Keratinocyte (primary cell): ENCODE measurements around the gene RBM38. TPM values are rescaled to one million over a fixed set of nuclear protein-coding genes. Genes with fewer than 3 reads are reported as not detected.

Experiments used
- DNase-seq: peaks from one replicate; pipeline ENCODE4 v3.0.0-alpha.2; 2011; ENCODE audit warnings: low read depth, missing footprints, low spot score
- FAIRE-seq: peaks from 2 replicates; lab custom pipeline; 2011; peaks lifted over from hg19 to GRCh38; lab: Jason Lieb, UNC
- H2AFZ ChIP-seq: 2 replicates; pipeline ENCODE4 v1.6.0; 2012; ENCODE audit warnings: low read length, control low read depth, inconsistent platforms; ENCODE audit not compliant: control insufficient read depth
- H3K27ac ChIP-seq: 2 replicates; pipeline ENCODE4 v1.5.1; 2011; ENCODE audit warnings: low read length; ENCODE audit not compliant: control insufficient read depth, insufficient read depth
- H3K27me3 ChIP-seq: 3 replicates; pipeline ENCODE4 v1.6.0; 2011; ENCODE audit warnings: low read length; ENCODE audit not compliant: control insufficient read depth, insufficient read depth; ENCODE audit errors: extremely low read depth
- H3K36me3 ChIP-seq, 2 experiments: 2 replicates in 1 of 2; 3 replicates in 1 of 2; pipeline ENCODE4 v1.5.1; 2011; ENCODE audit warnings: low read length in 2 of 2, mild to moderate bottlenecking in 1 of 2; ENCODE audit not compliant: control insufficient read depth in 2 of 2, insufficient read depth in 2 of 2; ENCODE audit errors: extremely low read depth in 1 of 2
- H3K4me1 ChIP-seq: 3 replicates; pipeline ENCODE4 v1.5.1; 2011; ENCODE audit warnings: low read length; ENCODE audit not compliant: control insufficient read depth, insufficient read depth; ENCODE audit errors: extremely low read depth
- H3K4me2 ChIP-seq: 3 replicates; pipeline ENCODE4 v1.6.0; 2011; ENCODE audit warnings: low read depth, low read length; ENCODE audit not compliant: control insufficient read depth, insufficient read depth; ENCODE audit errors: extremely low read depth
- H3K4me3 ChIP-seq, 3 experiments: fragments of 200-600 bp in 1 of 3; sonication (generic) in 1 of 3; 2 replicates in 2 of 3; 3 replicates in 1 of 3; pipeline ENCODE4 v1.5.1; 2011 to 2016; ENCODE audit warnings: low read length in 3 of 3, mild to moderate bottlenecking in 3 of 3, control low read depth in 2 of 3, inconsistent platforms in 1 of 3, low read depth in 1 of 3, mixed read lengths in 1 of 3, mixed run types in 1 of 3, moderate library complexity in 1 of 3; ENCODE audit not compliant: control insufficient read depth in 2 of 3, insufficient read depth in 2 of 3; ENCODE audit errors: extremely low read depth in 1 of 3
- H3K79me2 ChIP-seq: 2 replicates; pipeline ENCODE4 v1.6.0; 2012; ENCODE audit warnings: low read length; ENCODE audit not compliant: control insufficient read depth, insufficient read depth
- H3K9ac ChIP-seq: 3 replicates; pipeline ENCODE4 v1.6.0; 2011; ENCODE audit warnings: low read length; ENCODE audit not compliant: control insufficient read depth, insufficient read depth; ENCODE audit errors: extremely low read depth
- H3K9me1 ChIP-seq: 3 replicates; pipeline ENCODE4 v1.6.0; 2011; ENCODE audit warnings: low read length; ENCODE audit not compliant: control insufficient read depth, insufficient read depth; ENCODE audit errors: extremely low read depth
- H3K9me3 ChIP-seq: 2 replicates; pipeline ENCODE4 v1.5.1; 2012; ENCODE audit warnings: low read depth, low read length; ENCODE audit not compliant: control insufficient read depth
- H4K20me1 ChIP-seq: 3 replicates; pipeline ENCODE4 v1.6.0; 2011; ENCODE audit warnings: low read length; ENCODE audit not compliant: control insufficient read depth, insufficient read depth; ENCODE audit errors: extremely low read depth
- CTCF ChIP-seq, 3 experiments: IDR thresholded peaks in 1 of 3; conservative IDR thresholded peaks in 1 of 3; optimal IDR thresholded peaks in 1 of 3; 2 replicates in 2 of 3; 3 replicates in 1 of 3; pipeline versions ENCODE3 to v1.5.1; 2011; ENCODE audit warnings: low read length in 3 of 3, mild to moderate bottlenecking in 3 of 3, moderate library complexity in 2 of 3, control low read depth in 1 of 3, inconsistent platforms in 1 of 3; ENCODE audit not compliant: insufficient read depth in 2 of 3; ENCODE audit errors: extremely low read depth in 1 of 3
- EZH2 ChIP-seq: IDR thresholded peaks from one replicate; pipeline ENCODE4 v1.6.1; 2012; ENCODE audit warnings: inconsistent platforms, mild to moderate bottlenecking, low read length, moderate library complexity
- dilution Hi-C: fragments of 300-500 bp; cut with MboI; formaldehyde crosslinking; loops from one replicate; pipeline ENCODE4 v1.7.0; 2020; ENCODE audit warnings: low sequenced_read_pairs; ENCODE audit not compliant: extremely low pct_ligation_motif_present
- polyA plus RNA-seq, 5 experiments: library from polyadenylated mRNA; depleted of rRNA in 3 of 5; stranded (reverse) in 3 of 5; stranded (forward) in 1 of 5; unstranded in 1 of 5; fragments of >200 nt; gene quantifications; 1 replicate in 1 of 5; 2 replicates in 3 of 5; 3 replicates in 1 of 5; pipeline versions ENCODE4 v1.2.1 to v1.2.3, GENCODE V29; 2011 to 2012; ENCODE audit warnings: missing spikeins in 2 of 5, low read depth in 1 of 5, low replicate concordance in 1 of 5

Gene RBM38
- polyA plus RNA-seq, 1 donor (not counting 4 experiments of a cell fraction or from before 2014, with no cell fraction given), result 5.1 TPM

- no peak overlapping the region for H3K4me2 ChIP-seq
- no peaks in the 10 kb centered on the region for H3K9me3 ChIP-seq
- TF ChIP-seq CTCF (optimal IDR thresholded peaks at IDR 0.05 in 1 of 3, IDR thresholded peaks at IDR 0.05 in 1 of 3, conservative IDR thresholded peaks at IDR 0.05 in 1 of 3; ENCODE audit: extremely low read depth in 1 of 3, insufficient read depth in 2 of 3, low read length in 3 of 3) (no peak), EZH2 (no peak)
- H2AFZ ChIP-seq, result no peak overlapping the region
- H3K27ac ChIP-seq, result no peak overlapping the region
- no peaks in the 10 kb centered on the region for H3K4me1 ChIP-seq
- FAIRE-seq, result no peak
- no peaks in the 10 kb centered on the region for H3K27me3 ChIP-seq
- no peak overlapping the region for H3K4me3 ChIP-seq
- H3K79me2 ChIP-seq, result no peaks in the 10 kb centered on the region
- H3K36me3 ChIP-seq, result peaks cover 3 to 6% of the 10 kb centered on the region in 2 experiments
- no peaks in the 10 kb centered on the region for H3K9me1 ChIP-seq
- no peak for DNase-seq
- dilution Hi-C loops, result no loop called here
- H3K9ac ChIP-seq, result no peak overlapping the region
- H4K20me1 ChIP-seq, result no peaks in the 10 kb centered on the region
Measured at GRCh38 chr20:57400231-57400701, 9.1 kb downstream of the RBM38 start.

- no peaks in the 10 kb centered on the region for H3K9me3 ChIP-seq
- dilution Hi-C loops, result no loop called here
- no peaks in the 10 kb centered on the region for H3K79me2 ChIP-seq
Measured at GRCh38 chr20:57400821-57401564, 9.8 kb downstream of the RBM38 start.

More at GRCh38 chr20:57400821-57401564, 9.8 kb downstream of the RBM38 start:
- H3K36me3 ChIP-seq, result peaks cover 3 to 9% of the 10 kb centered on the region in 2 experiments
- no peak overlapping the region for H3K4me2 ChIP-seq
- DNase-seq (no peak), FAIRE-seq (no peak)
- H3K27ac ChIP-seq, result no peak overlapping the region
- no peaks in the 10 kb centered on the region for H3K4me1 ChIP-seq
- H3K9ac ChIP-seq, result no peak overlapping the region
- no peaks in the 10 kb centered on the region for H3K27me3 ChIP-seq
- H3K4me3 ChIP-seq, result no peak overlapping the region
- no peak overlapping the region for H2AFZ ChIP-seq
- no peak for TF ChIP-seq EZH2
- TF ChIP-seq CTCF (optimal IDR thresholded peaks at IDR 0.05 in 1 of 3, IDR thresholded peaks at IDR 0.05 in 1 of 3, conservative IDR thresholded peaks at IDR 0.05 in 1 of 3; ENCODE audit: extremely low read depth in 1 of 3, insufficient read depth in 2 of 3, low read length in 3 of 3), result no peak
- H4K20me1 ChIP-seq, result no peaks in the 10 kb centered on the region
- no peaks in the 10 kb centered on the region for H3K9me1 ChIP-seq
